ENCODE measurements around the gene RALGDS.

GRCh38 chr9:133121198-133121914, at the start of gene RALGDS:
- no peak for TF ChIP-seq CTCF (conservative IDR thresholded peaks at IDR 0.05)
- no peak for TF ChIP-seq ZFX (IDR thresholded peaks at IDR 0.05)

Data from C4-2B (cell line).